Measurements from ENCODE around the gene TMSB10.

Gene TMSB10

GRCh38 chr2:84880645-84881521, 24.6 kb upstream of the TMSB10 start, which contains the start of gene TRABD2A:
Gene TRABD2A (minus strand): TSS chr2:84881084. CDS start chr2:84881039, 45 bp downstream.
- DNase-seq: peak; percentile 31

GRCh38 chr2:84881581-84882413, 23.7 kb upstream of the TMSB10 start:
- DNase-seq: peak; percentile 78

GRCh38 chr2:84882414-84882738, 23.1 kb upstream of the TMSB10 start:
- no peak for DNase-seq

- no peak for DNase-seq
These were observed 22.5 kb upstream of the TMSB10 start for GRCh38 chr2:84882775-84883550.

- no peak for DNase-seq
These were observed 21.0 kb upstream of the TMSB10 start for GRCh38 chr2:84884449-84884848.

- no peak for DNase-seq
These were observed 20.3 kb upstream of the TMSB10 start for GRCh38 chr2:84885111-84885510.

GRCh38 chr2:84886791-84887190, 18.7 kb upstream of the TMSB10 start:
- no peak for DNase-seq

- no peak for DNase-seq
These were observed 16.8 kb upstream of the TMSB10 start for GRCh38 chr2:84888401-84889276.

GRCh38 chr2:84889332-84889731, 16.1 kb upstream of the TMSB10 start:
- DNase-seq: no peak

GRCh38 chr2:84891355-84892010, 14.0 kb upstream of the TMSB10 start:
- DNase-seq: no peak

GRCh38 chr2:84894131-84894586, 11.3 kb upstream of the TMSB10 start:
- peak; percentile 55 for DNase-seq

GRCh38 chr2:84894758-84895520, 10.5 kb upstream of the TMSB10 start:
- no peak for DNase-seq

GRCh38 chr2:84896567-84896966, 8.9 kb upstream of the TMSB10 start:
- no peak for DNase-seq

- DNase-seq: no peak
These were observed 7.7 kb upstream of the TMSB10 start for GRCh38 chr2:84897773-84898172.

- DNase-seq: no peak
These were observed 5.9 kb upstream of the TMSB10 start for GRCh38 chr2:84899304-84900204.

- DNase-seq: no peak
These were observed 4.5 kb upstream of the TMSB10 start for GRCh38 chr2:84900971-84901370.

GRCh38 chr2:84901593-84902120, 3.8 kb upstream of the TMSB10 start:
- DNase-seq: no peak

GRCh38 chr2:84902526-84902925, 2.9 kb upstream of the TMSB10 start:
- DNase-seq: no peak

GRCh38 chr2:84904151-84904550, 1.3 kb upstream of the TMSB10 start:
- DNase-seq: no peak
